HG03432 (cell line): ENCODE data around the gene RBM10.
"Not testable (repeated sequence)": the region's sequence is repeated elsewhere in the genome, so short reads cannot be mapped to it uniquely, and the experiment has no call there.

Experiments used
- ATAC-seq: cut with Tn5 transposase; IDR thresholded peaks from one replicate; pipeline ENCODE4 v1.9.1; 2021; ENCODE audit warnings: mild to moderate bottlenecking, moderate library complexity; ENCODE audit not compliant: unreplicated experiment

Gene RBM10, protein sequence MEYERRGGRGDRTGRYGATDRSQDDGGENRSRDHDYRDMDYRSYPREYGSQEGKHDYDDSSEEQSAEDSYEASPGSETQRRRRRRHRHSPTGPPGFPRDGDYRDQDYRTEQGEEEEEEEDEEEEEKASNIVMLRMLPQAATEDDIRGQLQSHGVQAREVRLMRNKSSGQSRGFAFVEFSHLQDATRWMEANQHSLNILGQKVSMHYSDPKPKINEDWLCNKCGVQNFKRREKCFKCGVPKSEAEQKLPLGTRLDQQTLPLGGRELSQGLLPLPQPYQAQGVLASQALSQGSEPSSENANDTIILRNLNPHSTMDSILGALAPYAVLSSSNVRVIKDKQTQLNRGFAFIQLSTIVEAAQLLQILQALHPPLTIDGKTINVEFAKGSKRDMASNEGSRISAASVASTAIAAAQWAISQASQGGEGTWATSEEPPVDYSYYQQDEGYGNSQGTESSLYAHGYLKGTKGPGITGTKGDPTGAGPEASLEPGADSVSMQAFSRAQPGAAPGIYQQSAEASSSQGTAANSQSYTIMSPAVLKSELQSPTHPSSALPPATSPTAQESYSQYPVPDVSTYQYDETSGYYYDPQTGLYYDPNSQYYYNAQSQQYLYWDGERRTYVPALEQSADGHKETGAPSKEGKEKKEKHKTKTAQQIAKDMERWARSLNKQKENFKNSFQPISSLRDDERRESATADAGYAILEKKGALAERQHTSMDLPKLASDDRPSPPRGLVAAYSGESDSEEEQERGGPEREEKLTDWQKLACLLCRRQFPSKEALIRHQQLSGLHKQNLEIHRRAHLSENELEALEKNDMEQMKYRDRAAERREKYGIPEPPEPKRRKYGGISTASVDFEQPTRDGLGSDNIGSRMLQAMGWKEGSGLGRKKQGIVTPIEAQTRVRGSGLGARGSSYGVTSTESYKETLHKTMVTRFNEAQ

DNA sequence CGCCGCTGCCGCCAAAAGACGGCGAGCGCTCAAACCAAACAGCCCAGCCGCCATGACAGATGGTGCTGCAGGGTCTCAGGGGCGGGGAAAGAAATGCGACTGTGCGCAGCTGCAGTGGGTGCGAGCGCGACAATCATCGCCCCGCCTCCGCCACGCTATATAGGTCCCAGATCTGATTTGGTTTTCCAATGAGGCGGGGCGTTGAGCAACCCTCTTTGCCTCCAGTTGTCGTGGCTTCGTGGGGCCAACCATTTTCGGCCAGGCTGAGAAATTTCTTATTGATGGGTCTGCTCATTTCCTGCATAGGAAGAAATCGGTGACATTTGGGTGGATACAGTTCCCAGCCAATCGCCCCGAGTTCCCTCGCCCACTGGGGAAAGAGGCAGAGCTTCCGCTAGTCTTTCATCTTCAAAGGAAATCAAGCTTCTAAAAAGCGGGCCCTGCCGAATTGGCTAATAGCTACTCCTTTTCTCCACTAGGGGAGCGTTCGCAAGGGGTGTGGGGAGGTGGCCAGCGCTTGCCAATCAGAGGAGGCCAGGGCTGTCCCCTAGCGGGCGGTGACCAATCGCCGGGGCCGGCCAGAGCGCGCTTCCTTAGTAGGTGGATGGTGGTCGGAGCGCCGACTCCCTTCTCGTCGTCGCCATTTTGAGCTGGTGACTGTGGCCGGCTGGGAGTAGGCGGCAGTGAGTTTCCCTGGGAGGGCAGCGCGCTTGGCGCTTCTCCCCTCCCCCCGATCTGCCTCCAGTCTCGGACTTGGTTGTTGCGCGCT, at the start of gene RBM10, which contains the start of gene NDUFB11:
Gene RBM10, plus strand, starts transcription at position 596 of the 769 bp plus-strand sequence. CDS start 2,261 bp downstream, outside the sequence.
Gene NDUFB11, minus strand, starts transcription at position 77 of the 769 bp plus-strand sequence. Its CDS starts 23 bp downstream, at position 54.
- peak; percentile 90 for ATAC-seq

DNA sequence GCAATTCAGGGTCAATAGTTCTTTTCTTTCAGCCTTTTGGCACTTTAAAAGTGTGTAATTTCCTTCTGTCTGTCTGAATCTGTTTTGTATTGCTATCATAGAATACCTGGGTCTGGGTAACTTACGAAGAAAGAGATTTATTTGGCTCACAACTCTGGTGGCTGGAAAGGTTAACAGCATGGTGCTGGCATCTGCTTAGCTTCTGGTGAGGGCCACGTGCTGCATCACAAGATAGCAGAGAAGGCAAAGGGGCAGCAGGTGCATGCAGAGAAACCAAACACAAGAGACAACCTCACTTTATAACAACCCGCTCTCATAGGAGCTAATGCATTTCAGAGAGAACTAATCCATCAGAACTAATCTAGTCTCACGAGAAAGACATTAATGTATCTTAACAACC, 48.0 kb upstream of the RBM10 start:
- no peak for ATAC-seq

- ATAC-seq, result no peak
Measured at GRCh38 chrX:47098338-47099094, 46.5 kb upstream of the RBM10 start.

DNA sequence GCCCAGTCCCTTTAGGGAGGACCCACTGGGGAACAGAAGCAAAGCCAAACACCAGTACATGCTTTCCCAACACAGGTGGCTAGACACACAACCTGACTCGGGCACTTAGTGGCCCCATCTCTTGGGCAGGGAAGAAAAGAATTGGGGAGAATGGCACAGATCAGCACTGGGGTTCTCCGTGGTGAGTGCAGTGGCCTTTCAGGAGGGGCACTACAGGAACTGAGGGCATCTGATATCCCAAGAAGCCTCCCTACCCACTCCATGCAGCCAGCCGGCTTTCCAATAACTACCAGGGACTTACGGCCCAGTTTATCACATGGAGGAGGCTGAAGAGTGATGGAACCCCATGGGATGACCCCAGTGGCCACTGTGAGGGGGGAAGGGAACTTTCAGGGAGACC, 43.8 kb upstream of the RBM10 start:
- no peak for ATAC-seq

DNA sequence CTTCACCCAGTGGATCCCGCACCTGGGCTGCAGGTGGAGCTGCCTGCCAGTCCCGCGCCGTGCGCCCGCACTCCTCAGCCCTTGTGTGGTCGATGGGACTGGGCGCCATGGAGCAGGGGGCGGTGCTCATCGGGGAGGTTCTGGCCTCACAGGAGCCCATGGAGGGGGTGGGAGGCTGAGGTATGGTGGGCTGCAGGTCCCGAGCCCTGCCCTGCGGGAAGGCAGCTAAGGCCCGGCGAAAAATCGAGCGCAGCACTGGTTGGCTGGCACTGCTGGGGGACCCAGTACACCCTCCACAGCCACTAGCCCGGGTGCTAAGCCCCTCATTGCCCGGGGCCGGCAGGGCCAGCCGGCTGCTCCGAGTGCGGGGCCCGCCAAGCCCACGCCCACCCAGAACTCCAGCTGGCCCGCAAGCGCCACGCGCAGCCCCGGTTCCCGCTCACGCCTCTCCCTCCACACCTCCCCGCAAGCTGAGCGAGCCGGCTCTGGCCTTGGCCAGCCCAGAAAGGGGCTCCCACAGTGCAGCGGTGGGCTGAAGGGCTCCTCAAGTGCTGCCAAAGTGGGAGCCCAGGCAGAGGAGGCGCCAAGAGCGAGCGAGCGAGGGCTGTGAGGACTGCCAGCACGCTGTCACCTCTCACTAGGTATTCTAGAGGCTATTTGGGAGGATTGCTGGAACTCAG, 33.9 kb upstream of the RBM10 start:
- not testable (repeated sequence) for ATAC-seq

DNA sequence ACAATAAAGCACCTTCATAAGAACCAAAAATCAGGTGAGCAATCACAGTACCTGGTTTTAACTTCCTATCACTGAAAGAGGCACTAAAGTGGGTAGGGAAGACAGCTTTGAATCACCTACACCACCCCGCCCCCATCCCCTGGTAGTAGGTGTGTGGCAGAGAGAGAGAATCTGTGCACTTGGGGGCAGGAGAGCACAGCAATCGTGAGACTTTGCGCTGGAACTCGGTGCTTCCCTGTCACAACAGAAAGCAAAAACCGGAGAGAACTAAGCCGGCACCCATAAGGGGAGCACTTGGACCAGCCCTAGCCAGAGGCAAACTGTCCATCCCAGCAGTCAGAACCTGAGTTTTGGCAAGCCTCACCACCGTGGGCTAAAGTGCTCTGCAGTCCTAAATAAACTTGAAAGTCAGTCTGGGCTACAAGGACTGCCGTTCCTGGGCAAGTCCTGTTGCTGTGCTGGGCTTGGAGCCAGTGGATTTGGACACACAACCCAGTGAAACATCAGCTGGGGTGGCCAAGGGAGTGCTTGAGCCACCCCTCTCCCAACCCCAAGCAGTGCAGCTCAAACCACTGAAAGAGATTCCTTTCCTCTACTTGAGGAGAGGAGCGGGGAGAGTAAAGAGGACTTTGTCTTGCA, 32.6 kb upstream of the RBM10 start:
- no peak for ATAC-seq

DNA sequence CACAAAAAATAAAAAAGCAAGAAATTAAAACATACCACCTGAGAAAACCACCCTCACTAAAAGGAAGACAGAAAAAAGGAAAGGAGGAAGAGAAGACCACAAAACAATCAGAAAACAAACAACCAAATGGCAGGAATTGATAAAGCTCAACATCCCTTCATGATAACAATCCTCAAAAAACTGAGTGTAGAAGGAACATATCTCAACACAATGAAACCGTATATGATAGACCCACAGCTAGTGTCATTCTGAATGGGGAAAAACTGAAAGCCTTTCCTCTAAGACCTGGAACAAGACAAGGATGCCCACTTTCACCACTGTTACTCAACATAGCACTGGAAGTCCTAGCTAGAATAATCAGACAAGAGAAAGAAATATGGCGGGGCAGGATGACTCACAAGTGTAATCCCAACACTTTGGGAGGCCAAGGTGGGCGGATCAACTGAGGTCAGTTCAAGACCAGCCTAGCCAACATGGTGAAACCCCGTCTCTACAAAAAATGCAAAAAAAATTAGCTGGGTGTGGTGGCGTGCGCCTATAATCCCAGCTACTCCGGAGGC, 28.4 kb upstream of the RBM10 start:
- not testable (repeated sequence) for ATAC-seq

DNA sequence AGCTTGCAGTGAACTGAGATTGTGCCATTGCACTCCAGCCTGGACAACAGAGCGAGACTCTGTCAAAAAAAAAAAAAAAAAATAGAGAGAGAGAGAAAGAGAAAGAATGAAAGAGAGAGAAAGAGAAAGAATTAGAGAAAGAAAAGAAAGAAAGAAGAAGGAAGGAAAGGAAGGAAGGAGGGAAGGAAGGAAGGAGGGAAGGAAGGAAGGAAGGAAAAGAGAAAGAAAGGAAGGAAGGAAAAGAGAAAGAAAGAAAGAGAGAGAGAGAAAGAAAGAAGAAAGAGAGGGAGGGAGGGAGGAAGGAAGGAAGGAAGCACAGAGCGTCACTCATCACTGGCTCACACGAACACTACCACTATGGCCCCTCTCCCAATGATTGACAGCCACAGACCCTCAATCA, 20.6 kb upstream of the RBM10 start:
- not testable (repeated sequence) for ATAC-seq

- peak; percentile 99 for ATAC-seq
Measured at GRCh38 chrX:47129157-47129898, 15.7 kb upstream of the RBM10 start.

GRCh38 chrX:47129899-47130358, 15.1 kb upstream of the RBM10 start:
- no peak for ATAC-seq

DNA sequence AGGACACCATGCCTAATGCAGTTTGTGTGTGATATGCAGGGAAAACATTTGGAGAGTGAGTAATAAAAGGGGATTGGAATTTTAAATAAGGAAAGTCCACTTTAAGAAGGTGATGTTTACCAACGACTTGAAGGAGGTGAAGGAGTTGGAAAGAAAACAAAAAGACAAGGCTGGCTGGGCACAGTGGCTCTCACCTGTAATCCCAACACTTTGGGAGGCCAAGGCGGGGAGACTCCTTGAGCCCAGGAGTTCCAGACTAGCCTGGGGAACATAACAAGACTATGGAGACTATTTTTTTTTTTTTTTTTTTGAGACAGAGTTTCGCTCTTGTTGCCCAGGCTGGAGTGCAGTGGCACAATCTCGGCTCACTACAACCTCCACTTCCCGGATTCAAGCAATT, 11.5 kb upstream of the RBM10 start:
- ATAC-seq, result no peak

- ATAC-seq, result not testable (repeated sequence)
Measured at GRCh38 chrX:47135650-47136049, 9.4 kb upstream of the RBM10 start.

DNA sequence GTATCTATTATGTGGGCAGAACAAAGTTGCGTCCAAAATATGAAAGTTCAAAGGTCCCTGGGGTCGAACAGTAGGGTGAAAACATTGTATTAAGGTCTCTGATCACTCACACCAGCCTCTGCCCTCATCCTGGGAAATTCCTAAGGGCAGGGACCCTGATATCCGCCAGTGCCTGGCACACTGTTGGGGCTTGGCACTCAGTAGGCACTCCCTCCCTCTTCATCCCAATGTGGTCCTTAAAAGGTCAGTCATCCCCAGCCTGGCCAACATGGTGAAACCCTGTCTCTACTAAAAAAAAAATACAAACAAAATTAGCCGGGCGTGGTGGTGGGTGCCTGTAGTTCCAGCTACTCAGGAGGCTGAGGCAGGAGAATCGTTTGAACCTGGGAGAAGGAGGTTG, 6.8 kb upstream of the RBM10 start:
- no peak for ATAC-seq

- ATAC-seq, result peak; percentile 19
Measured at GRCh38 chrX:47143894-47144625, 961 bp upstream of the RBM10 start.

DNA sequence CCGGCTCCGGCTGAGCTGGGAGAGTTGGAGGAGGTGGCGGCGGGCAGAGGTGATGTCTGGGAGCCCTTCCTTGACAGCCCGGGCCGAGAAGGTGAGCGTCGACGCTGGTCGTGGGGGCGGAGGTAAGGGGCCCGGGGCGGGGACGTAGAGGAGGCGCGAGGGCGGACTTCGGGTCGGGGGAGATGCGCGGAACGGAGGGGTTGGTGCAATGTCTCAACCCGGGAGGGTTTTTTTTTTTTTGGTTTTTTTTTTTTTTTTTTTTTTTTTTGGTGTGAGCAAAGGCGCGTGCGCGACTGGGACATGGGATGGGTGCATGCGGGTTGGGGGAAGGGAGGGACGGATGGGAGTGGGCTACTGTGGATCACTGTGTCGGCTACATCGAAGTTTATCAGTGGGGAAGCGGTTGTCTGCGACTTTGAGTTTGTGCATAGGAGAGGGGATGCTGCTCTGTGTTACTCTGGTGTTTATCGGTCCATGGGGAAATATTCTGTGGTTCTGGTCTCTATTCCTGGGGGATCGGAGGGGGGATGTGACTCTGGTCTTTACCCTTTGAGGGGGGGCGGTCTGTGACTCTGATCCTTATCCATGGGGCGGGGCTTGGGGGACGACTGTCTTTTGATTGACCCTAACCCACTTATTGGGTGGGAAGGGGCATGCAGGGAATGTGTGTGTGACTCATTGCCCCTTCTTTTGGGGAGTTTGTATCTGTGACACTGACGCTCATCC, 537 bp downstream of the RBM10 start:
- ATAC-seq, result peak; percentile 20

- ATAC-seq, result no peak
Measured at GRCh38 chrX:47146121-47146935, 1.3 kb downstream of the RBM10 start.
